ENCODE measurements around the gene ALPL. TPM values are rescaled to one million over a fixed set of nuclear protein-coding genes. Genes with fewer than 3 reads are reported as not detected.
"Not testable (repeated sequence)": the region's sequence is repeated elsewhere in the genome, so short reads cannot be mapped to it uniquely, and the experiment has no call there.

Gene ALPL
- polyA plus RNA-seq, 1 donor from 2014 or later: 0.42 TPM

DNA sequence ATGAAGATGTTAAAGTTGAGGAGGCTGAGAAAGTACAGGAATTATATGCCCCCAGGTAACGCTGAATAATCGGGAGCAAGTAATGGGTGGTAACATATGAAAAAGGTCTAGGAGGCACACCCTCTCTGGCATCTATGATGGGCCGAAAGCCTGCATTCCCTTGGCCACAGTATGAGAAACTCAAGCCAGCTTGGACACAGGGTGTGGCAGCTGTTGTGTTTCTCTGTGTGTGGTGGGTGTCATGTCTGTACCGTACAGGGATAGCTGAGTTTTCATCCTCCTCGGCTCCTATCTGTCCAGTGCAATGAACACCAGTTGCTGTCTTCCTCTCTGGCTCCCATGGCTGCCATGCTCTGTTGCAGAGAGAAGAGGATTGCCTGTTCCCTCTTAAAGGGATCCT is 36.4 kb upstream of the ALPL start:
- H3K4me3 ChIP-seq (ENCODE audit: low read length): no peak overlapping the region
- H2AFZ ChIP-seq (ENCODE audit: low read depth, low read length): no peak overlapping the region
- H3K9me2 ChIP-seq (ENCODE audit: insufficient read depth, low read length): no peaks in the 10 kb centered on the region
- H3K27me3 ChIP-seq (ENCODE audit: insufficient read depth, low read depth, low read length): no peaks in the 10 kb centered on the region
- no peak overlapping the region for H3K9ac ChIP-seq (ENCODE audit: low read length)
- no peaks in the 10 kb centered on the region for H3K79me2 ChIP-seq (replicated peaks; ENCODE audit: insufficient read depth, low read length)
- H3K27ac ChIP-seq (ENCODE audit: low read length): no peak overlapping the region
- no peaks in the 10 kb centered on the region for H3K36me3 ChIP-seq (ENCODE audit: insufficient read depth, low read length)
- H3K4me2 ChIP-seq (ENCODE audit: low read length): no peak overlapping the region
- TF ChIP-seq EZH2 (IDR thresholded peaks at IDR 0.05; ENCODE audit: borderline replicate concordance, insufficient read depth, low read length, poor library complexity, severe bottlenecking): no peak
- TF ChIP-seq, protein P1, sequence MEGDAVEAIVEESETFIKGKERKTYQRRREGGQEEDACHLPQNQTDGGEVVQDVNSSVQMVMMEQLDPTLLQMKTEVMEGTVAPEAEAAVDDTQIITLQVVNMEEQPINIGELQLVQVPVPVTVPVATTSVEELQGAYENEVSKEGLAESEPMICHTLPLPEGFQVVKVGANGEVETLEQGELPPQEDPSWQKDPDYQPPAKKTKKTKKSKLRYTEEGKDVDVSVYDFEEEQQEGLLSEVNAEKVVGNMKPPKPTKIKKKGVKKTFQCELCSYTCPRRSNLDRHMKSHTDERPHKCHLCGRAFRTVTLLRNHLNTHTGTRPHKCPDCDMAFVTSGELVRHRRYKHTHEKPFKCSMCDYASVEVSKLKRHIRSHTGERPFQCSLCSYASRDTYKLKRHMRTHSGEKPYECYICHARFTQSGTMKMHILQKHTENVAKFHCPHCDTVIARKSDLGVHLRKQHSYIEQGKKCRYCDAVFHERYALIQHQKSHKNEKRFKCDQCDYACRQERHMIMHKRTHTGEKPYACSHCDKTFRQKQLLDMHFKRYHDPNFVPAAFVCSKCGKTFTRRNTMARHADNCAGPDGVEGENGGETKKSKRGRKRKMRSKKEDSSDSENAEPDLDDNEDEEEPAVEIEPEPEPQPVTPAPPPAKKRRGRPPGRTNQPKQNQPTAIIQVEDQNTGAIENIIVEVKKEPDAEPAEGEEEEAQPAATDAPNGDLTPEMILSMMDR (IDR thresholded peaks at IDR 0.05; ENCODE audit: poor library complexity, severe bottlenecking): no peak
- TF ChIP-seq POLR2AphosphoS5 (IDR thresholded peaks at IDR 0.05): no peak
- TF ChIP-seq TAF1 (IDR thresholded peaks at IDR 0.05; ENCODE audit: low read depth): no peak
- no peak for TF ChIP-seq MXI1 (conservative IDR thresholded peaks at IDR 0.05; ENCODE audit: poor library complexity, severe bottlenecking)
- no peak for TF ChIP-seq SMC3 (conservative IDR thresholded peaks at IDR 0.05; ENCODE audit: poor library complexity)
- TF ChIP-seq, protein P2, sequence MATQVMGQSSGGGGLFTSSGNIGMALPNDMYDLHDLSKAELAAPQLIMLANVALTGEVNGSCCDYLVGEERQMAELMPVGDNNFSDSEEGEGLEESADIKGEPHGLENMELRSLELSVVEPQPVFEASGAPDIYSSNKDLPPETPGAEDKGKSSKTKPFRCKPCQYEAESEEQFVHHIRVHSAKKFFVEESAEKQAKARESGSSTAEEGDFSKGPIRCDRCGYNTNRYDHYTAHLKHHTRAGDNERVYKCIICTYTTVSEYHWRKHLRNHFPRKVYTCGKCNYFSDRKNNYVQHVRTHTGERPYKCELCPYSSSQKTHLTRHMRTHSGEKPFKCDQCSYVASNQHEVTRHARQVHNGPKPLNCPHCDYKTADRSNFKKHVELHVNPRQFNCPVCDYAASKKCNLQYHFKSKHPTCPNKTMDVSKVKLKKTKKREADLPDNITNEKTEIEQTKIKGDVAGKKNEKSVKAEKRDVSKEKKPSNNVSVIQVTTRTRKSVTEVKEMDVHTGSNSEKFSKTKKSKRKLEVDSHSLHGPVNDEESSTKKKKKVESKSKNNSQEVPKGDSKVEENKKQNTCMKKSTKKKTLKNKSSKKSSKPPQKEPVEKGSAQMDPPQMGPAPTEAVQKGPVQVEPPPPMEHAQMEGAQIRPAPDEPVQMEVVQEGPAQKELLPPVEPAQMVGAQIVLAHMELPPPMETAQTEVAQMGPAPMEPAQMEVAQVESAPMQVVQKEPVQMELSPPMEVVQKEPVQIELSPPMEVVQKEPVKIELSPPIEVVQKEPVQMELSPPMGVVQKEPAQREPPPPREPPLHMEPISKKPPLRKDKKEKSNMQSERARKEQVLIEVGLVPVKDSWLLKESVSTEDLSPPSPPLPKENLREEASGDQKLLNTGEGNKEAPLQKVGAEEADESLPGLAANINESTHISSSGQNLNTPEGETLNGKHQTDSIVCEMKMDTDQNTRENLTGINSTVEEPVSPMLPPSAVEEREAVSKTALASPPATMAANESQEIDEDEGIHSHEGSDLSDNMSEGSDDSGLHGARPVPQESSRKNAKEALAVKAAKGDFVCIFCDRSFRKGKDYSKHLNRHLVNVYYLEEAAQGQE (IDR thresholded peaks at IDR 0.05; ENCODE audit: borderline replicate concordance): no peak
- TF ChIP-seq RAD21 (conservative IDR thresholded peaks at IDR 0.05): no peak
- TF ChIP-seq EP300 (conservative IDR thresholded peaks at IDR 0.05; ENCODE audit: poor library complexity, severe bottlenecking): no peak
- H3F3A ChIP-seq (ENCODE audit: insufficient read depth, low read length, poor library complexity, severe bottlenecking): no peaks in the 10 kb centered on the region
- H3K9me3 ChIP-seq (ENCODE audit: low read length): no peaks in the 10 kb centered on the region
- no peaks in the 10 kb centered on the region for H4K20me1 ChIP-seq (ENCODE audit: insufficient read depth)

DNA sequence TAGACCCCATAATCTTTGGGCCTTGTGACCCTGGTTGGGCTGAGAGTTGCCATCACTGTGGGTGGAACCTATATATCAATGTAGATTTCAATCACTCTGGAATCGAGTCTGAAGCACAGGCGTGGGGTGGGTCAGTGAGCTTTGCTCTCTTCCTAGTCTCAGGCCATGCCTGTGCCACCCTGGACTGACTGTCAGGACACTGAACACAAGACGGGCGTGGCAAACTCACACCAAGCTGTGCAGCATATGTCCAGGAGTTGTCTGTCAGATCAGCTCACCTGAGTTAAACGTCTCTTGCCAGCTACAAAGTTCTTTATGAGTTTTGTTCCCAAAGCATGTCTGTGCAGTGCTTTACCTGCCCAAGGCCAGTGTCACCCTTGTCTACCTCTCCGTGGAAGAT is 30.9 kb upstream of the ALPL start:
- Histone ChIP-seq H3K9me2 (ENCODE audit: insufficient read depth, low read length) (no peaks in the 10 kb centered on the region), H2AFZ (ENCODE audit: low read depth, low read length) (no peak overlapping the region), H3K9me3 (ENCODE audit: low read length) (no peaks in the 10 kb centered on the region), H3K79me2 (replicated peaks; ENCODE audit: insufficient read depth, low read length) (no peaks in the 10 kb centered on the region), H3F3A (ENCODE audit: insufficient read depth, low read length, poor library complexity, severe bottlenecking) (no peaks in the 10 kb centered on the region), H3K27me3 (ENCODE audit: insufficient read depth, low read depth, low read length) (no peaks in the 10 kb centered on the region), H4K20me1 (ENCODE audit: insufficient read depth) (no peaks in the 10 kb centered on the region), H3K36me3 (ENCODE audit: insufficient read depth, low read length) (no peaks in the 10 kb centered on the region), H3K4me2 (ENCODE audit: low read length) (no peak overlapping the region), H3K27ac (ENCODE audit: low read length) (no peak overlapping the region), H3K4me3 (ENCODE audit: low read length) (no peak overlapping the region), H3K9ac (ENCODE audit: low read length) (no peak overlapping the region)
- TF ChIP-seq TAF1 (IDR thresholded peaks at IDR 0.05; ENCODE audit: low read depth) (no peak), EZH2 (IDR thresholded peaks at IDR 0.05; ENCODE audit: borderline replicate concordance, insufficient read depth, low read length, poor library complexity, severe bottlenecking) (no peak), SMC3 (conservative IDR thresholded peaks at IDR 0.05; ENCODE audit: poor library complexity) (no peak), EP300 (conservative IDR thresholded peaks at IDR 0.05; ENCODE audit: poor library complexity, severe bottlenecking) (no peak), POLR2AphosphoS5 (IDR thresholded peaks at IDR 0.05) (no peak), RAD21 (conservative IDR thresholded peaks at IDR 0.05) (no peak), MXI1 (conservative IDR thresholded peaks at IDR 0.05; ENCODE audit: poor library complexity, severe bottlenecking) (no peak)
- TF ChIP-seq, protein P2 (IDR thresholded peaks at IDR 0.05; ENCODE audit: borderline replicate concordance): no peak
- TF ChIP-seq, protein P1 (IDR thresholded peaks at IDR 0.05; ENCODE audit: poor library complexity, severe bottlenecking): no peak

DNA sequence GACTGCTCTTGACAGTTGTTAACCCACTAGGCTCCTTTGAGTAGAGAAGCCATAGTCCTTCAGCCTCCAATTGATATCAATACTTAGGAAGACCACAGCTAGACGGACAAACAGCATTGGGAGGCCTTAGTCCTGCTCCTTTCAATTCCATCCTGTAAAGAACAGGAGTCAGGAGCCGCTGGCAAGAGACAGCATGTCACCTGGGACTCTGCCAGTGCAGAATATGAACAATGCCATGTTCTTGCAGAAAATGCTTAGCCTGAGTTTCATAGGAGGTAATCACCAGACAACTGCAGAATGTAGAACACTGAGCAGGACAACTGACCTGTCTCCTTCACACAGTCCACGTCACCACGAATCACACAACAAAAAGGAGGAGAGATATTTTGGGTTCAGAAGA is 25.3 kb upstream of the ALPL start:
- H3K36me3 ChIP-seq (ENCODE audit: insufficient read depth, low read length); H3K9me2 ChIP-seq (ENCODE audit: insufficient read depth, low read length); H3K4me2 ChIP-seq (ENCODE audit: low read length); H3K79me2 ChIP-seq (replicated peaks; ENCODE audit: insufficient read depth, low read length); H3K9me3 ChIP-seq (ENCODE audit: low read length); H3K27ac ChIP-seq (ENCODE audit: low read length); H3K9ac ChIP-seq (ENCODE audit: low read length); H4K20me1 ChIP-seq (ENCODE audit: insufficient read depth); H3F3A ChIP-seq (ENCODE audit: insufficient read depth, low read length, poor library complexity, severe bottlenecking); H3K4me3 ChIP-seq (ENCODE audit: low read length); H3K27me3 ChIP-seq (ENCODE audit: insufficient read depth, low read depth, low read length); H2AFZ ChIP-seq (ENCODE audit: low read depth, low read length): not testable (repeated sequence)

Data from neural cell (in vitro differentiated cells).